ENCODE results near the gene ARHGAP9.

Gene ARHGAP9

DNA sequence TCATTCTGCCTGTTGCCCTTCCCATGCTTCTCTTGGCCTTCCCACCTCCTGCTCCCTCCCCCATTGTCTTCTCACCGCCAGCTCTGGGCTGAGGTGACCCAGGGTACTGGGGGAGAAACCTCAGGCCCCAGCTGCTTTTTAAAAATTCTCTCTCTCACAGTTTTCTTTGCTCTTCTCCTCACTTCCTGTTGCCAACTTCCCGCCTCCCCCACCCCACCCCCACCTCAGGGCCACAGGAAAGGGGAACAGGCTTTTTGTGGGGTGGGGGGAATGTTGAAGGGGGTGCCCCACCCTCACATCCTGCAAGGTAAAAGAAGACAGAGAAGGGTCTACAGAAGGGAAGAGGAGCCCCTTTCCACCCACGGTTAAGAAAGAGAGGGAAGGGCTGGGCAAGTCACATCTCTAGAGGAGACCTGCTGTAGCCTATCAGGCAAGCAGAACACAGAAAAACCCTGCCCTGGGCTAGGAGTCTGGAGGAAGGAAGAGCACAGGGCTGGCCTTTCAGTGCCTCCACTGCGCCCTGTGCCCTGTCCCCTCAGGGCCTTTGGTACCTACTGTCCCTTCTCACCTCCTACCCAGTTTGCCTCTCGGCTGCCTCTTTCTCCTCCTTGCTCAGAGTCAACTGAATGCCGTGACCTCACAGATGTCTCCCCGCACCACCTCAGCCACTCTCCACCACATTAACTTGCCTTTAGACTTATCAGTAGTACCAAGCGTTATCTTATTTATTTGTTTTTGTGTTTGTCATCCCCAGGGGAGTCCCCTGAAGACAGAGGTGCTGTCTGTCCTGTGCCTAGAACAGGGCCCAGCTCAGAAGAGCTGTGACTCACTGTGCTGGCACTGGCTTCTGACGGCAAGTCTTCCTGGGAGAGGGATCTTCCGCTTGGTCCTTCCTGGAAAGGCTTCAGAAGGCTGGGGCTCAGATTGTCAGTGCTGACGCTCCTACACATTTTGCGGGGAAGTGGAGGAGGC is 1.7 kb downstream of the ARHGAP9 start:
- H3K4me1 ChIP-seq = peaks cover 58 to 76% (median 66%) of the 10 kb centered on the region in 10 experiments
- peak overlapping the region; percentile 97 to 100 (median 99) for H3K4me2 ChIP-seq
- peaks cover 13 to 30% (median 25%) of the 10 kb centered on the region in 11 experiments; a peak in 19 of 22 replicates for H3K36me3 ChIP-seq
- H4K20me1 ChIP-seq = peaks cover 0 to 30% (median 10%) of the 10 kb centered on the region in 11 experiments; a peak in 10 of 22 replicates
- H3K27ac ChIP-seq = peak overlapping the region; percentile 76 to 92 (median 84)
- no peaks in the 10 kb centered on the region for H3K9me3 ChIP-seq (replicated peaks in 1 of 11)
- H3K4me3 ChIP-seq = peak overlapping the region; percentile 56 to 88 (median 74)
- H3K27me3 ChIP-seq = no peaks in the 10 kb centered on the region; a peak in 3 of 22 replicates
- H3K9ac ChIP-seq = peak overlapping the region; percentile 80 to 91 (median 83)
- no peak for TF ChIP-seq Cebpa-rat (IDR thresholded peaks at IDR 0.05)

DNA sequence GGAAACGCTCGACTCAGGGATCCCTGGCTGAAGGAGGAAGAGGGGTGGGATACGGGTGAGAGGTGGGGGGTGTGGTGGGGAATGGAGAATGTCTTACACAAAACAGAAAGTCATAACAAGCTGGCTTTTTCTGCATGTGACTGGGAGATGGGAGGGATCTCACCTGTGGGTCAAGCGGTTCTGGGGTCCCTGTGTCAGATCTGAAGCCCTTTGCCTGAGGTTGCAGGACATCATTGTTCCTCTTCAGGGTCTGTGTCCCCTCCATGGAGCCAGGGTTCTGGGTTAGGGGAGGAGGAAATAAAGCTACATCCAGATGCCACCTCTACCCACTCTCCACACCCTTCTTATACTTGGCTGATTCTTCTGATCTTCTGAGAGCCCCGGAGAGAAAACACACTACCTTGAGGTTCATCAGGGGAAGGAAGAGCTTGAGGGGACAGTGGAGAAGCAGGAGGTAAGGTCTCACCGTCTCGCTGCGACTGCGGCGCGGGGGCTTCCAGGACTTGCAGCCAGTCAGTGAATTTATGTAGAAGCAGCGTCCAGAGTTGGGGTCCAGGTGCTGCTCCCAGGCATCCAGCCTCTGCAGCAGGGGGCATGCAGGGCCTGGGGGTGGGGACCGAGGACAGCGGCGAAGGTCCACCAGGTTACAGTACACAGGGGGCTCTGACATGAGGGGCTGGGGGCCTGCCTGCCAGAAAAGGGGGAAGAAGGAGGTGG is 2.5 kb downstream of the ARHGAP9 start:
- Histone ChIP-seq H3K4me2 (peak overlapping the region; percentile 97 to 100 (median 99)), H3K9ac (peak overlapping the region; percentile 80 to 91 (median 83)), H3K27me3 (no peaks in the 10 kb centered on the region; a peak in 3 of 22 replicates)

DNA sequence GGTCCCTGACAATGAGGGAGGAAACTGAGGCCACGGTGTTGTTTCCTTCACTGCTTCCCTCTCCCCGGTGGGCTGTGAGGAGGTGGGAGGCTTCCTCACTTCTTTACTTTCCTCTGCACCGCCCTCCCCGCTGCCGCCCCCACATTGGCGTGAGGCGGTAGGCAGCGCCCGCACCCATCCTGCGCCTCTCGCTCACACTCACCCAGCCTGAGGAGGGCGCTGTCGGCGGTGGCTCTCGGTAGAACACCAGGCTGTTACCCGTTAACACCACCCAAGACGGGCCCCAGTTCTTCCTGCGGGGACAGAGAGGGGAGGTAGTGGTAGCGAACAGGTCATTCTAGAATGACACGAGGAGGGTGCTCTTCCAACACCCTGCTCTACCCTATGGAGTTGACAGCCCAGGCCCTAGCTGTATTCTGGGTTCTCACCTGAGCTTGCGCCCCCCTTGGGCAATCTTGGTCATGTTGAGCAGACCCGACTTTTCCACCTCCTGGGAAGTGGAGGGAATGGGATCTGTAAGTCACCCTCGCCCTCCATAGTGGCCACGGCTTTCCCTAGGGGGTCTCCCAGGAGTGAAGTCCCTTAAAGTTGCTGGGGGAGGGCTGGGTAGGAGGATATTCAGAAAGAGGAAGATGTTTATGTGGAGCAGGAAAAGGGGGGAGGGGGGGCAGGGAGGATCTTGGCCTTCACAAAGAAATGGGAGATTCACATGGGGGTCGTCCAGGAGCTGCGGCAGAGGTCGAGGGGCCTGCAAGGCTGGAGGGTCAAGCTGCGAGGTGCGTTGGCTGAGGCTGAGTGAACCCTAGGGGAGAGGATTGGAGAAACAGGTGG is 3.3 kb downstream of the ARHGAP9 start:
- H3K27ac ChIP-seq = peak overlapping the region; percentile 76 to 92 (median 84)
- H3K9me3 ChIP-seq (replicated peaks in 1 of 11) = no peaks in the 10 kb centered on the region
- peaks cover 58 to 85% (median 65%) of the 10 kb centered on the region in 10 experiments for H3K4me1 ChIP-seq
- H3K27me3 ChIP-seq = no peaks in the 10 kb centered on the region; a peak in 3 of 22 replicates
- peak overlapping the region; percentile 56 to 88 (median 74) for H3K4me3 ChIP-seq
- peak overlapping the region; percentile 97 to 100 (median 99) for H3K4me2 ChIP-seq
- TF ChIP-seq Cebpa-rat (IDR thresholded peaks at IDR 0.05) = no peak
- peaks cover 0 to 47% (median 18%) of the 10 kb centered on the region in 11 experiments; a peak in 10 of 22 replicates for H4K20me1 ChIP-seq
- peak overlapping the region; percentile 80 to 91 (median 83) for H3K9ac ChIP-seq
- H3K36me3 ChIP-seq = peaks cover 17 to 46% (median 41%) of the 10 kb centered on the region in 11 experiments; a peak in 19 of 22 replicates

More for the DNA sequence above, 2.5 kb downstream of the ARHGAP9 start:
- Histone ChIP-seq H3K9me3 (replicated peaks in 1 of 11) (no peaks in the 10 kb centered on the region), H3K4me1 (peaks cover 58 to 84% (median 68%) of the 10 kb centered on the region in 10 experiments), H3K36me3 (peaks cover 17 to 39% (median 34%) of the 10 kb centered on the region in 11 experiments; a peak in 19 of 22 replicates), H3K4me3 (peak overlapping the region; percentile 56 to 88 (median 74)), H4K20me1 (peaks cover 0 to 39% (median 14%) of the 10 kb centered on the region in 11 experiments; a peak in 10 of 22 replicates), H3K27ac (peak overlapping the region; percentile 76 to 92 (median 84))
- TF ChIP-seq Cebpa-rat (IDR thresholded peaks at IDR 0.05) = no peak

DNA sequence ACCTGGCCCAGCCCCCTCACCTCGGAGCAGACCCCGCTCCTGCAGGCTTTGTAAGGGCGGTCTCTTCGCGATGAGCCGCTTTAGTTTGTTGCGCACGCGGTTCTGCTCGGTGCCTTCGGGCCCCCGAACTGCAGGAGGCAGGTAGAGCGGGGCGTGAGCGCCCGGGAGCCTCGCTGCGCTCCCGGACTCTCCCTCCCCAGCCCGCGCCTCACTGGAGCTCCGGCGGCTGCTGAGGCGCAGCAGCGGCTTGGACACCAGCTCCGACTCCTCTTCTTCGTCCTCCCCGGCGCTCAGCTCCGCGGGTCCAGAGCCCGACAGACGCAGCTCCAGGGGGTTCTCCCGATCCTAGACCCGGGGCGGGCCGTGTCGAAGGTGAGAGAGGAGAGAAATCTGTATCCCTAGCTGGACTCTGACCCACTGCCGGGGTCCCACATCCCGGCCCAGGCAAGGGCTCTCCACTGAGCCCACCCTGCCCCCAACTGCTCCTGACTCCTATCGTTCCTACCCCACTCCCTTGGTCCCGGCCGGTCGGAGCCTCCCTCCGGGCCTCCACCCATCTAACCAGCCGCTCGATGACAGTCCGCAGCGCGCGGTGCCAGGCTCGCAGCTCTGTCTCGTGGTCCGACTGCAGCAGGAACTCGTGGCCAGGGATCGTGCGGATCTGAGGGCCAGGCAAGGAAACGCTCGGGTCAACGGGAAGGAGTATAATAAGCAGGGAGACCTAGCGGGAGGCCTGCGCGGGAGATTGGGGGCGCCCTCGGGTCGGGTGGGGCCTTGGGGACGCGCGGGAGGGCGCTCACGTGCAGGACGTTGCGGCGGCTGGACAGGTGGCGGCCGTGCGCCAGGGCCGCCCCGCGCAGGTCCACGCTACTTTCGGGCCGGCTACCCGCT is 4.2 kb downstream of the ARHGAP9 start:
- peaks cover 53 to 85% (median 58%) of the 10 kb centered on the region in 10 experiments for H3K4me1 ChIP-seq
- H3K9me3 ChIP-seq (replicated peaks in 1 of 11) = no peaks in the 10 kb centered on the region
- peaks cover 0 to 55% (median 18%) of the 10 kb centered on the region in 11 experiments; a peak in 10 of 22 replicates for H4K20me1 ChIP-seq
- TF ChIP-seq Cebpa-rat (IDR thresholded peaks at IDR 0.05) = no peak
- H3K9ac ChIP-seq = peak overlapping the region; percentile 80 to 91 (median 83); a peak in 21 of 22 replicates
- H3K4me3 ChIP-seq = peak overlapping the region; percentile 56 to 88 (median 74)
- H3K4me2 ChIP-seq = peak overlapping the region; percentile 97 to 100 (median 99)
- H3K27ac ChIP-seq = peak overlapping the region; percentile 76 to 92 (median 84); a peak in 18 of 22 replicates
- H3K27me3 ChIP-seq = no peaks in the 10 kb centered on the region; a peak in 3 of 22 replicates
- peaks cover 21 to 55% (median 50%) of the 10 kb centered on the region in 11 experiments; a peak in 19 of 22 replicates for H3K36me3 ChIP-seq

DNA sequence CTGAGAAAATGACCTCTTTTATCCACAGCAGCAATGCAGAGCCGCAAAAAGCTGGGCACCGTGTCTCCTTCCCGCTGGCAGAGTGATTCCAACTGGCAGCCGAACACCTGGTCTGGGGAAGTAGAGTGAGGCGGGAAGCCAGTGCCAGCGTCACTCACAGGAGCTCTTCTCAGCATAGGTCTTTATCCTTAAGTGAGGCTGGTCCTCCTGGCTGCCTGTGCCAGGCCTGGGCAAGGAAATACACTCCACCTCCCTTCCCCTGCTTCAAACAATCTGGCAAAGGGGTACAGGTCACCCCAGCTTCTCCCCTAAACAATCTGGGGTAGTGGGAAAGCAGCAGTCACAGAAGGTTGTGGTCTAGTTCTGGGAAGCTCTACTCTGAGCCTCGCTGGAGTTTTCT is 4.8 kb downstream of the ARHGAP9 start:
- H3K9me3 ChIP-seq (replicated peaks in 1 of 11) = no peaks in the 10 kb centered on the region
- TF ChIP-seq Cebpa-rat (IDR thresholded peaks at IDR 0.05) = no peak
- peaks cover 24 to 62% (median 56%) of the 10 kb centered on the region in 11 experiments; a peak in 19 of 22 replicates for H3K36me3 ChIP-seq
- no peak overlapping the region for H3K27ac ChIP-seq
- peak overlapping the region in 4 of 10 experiments; percentile 76 to 88 (median 82); a peak in 6 of 20 replicates for H3K4me3 ChIP-seq
- peak overlapping the region; percentile 21 to 100 (median 99); a peak in 15 of 22 replicates for H3K4me2 ChIP-seq
- peaks cover 0 to 62% (median 18%) of the 10 kb centered on the region in 11 experiments; a peak in 10 of 22 replicates for H4K20me1 ChIP-seq
- H3K27me3 ChIP-seq = no peaks in the 10 kb centered on the region; a peak in 3 of 22 replicates
- H3K9ac ChIP-seq = peak overlapping the region in 4 of 11 experiments; percentile 82 to 91 (median 86); a peak in 4 of 22 replicates
- H3K4me1 ChIP-seq = peaks cover 47 to 85% (median 52%) of the 10 kb centered on the region in 10 experiments

GRCh38 chr12:57474430-57474829 is 5.2 kb downstream of the ARHGAP9 start:
- no peaks in the 10 kb centered on the region for H3K9me3 ChIP-seq (replicated peaks in 1 of 11)
- H3K36me3 ChIP-seq = peaks cover 24 to 66% (median 61%) of the 10 kb centered on the region in 11 experiments; a peak in 19 of 22 replicates
- H4K20me1 ChIP-seq = peaks cover 0 to 66% (median 18%) of the 10 kb centered on the region in 11 experiments; a peak in 11 of 22 replicates
- peak overlapping the region in 8 of 11 experiments; percentile 21 to 100 (median 98); a peak in 12 of 22 replicates for H3K4me2 ChIP-seq
- no peak overlapping the region for H3K27ac ChIP-seq
- no peaks in the 10 kb centered on the region; a peak in 3 of 22 replicates for H3K27me3 ChIP-seq
- peaks cover 43 to 85% (median 49%) of the 10 kb centered on the region in 10 experiments for H3K4me1 ChIP-seq
- peak overlapping the region in 4 of 11 experiments; percentile 82 to 91 (median 86); a peak in 4 of 22 replicates for H3K9ac ChIP-seq
- TF ChIP-seq Cebpa-rat (IDR thresholded peaks at IDR 0.05) = no peak
- peak overlapping the region in 3 of 10 experiments; percentile 77 to 88 (median 86); a peak in 4 of 20 replicates for H3K4me3 ChIP-seq
